GM12878 (cell line): ENCODE measurements around the gene ACVR1B.
A peak's percentile ranks its signal among the peaks of the same experiment; 100 is the strongest.

Experiments
- E2F4 ChIP-seq: IDR thresholded peaks from 2 replicates; pipeline ENCODE4 v1.6.1; 2012; ENCODE audit warnings: low read depth, low read length, improper control_type of control experiment
- SRF ChIP-seq, 2 experiments: IDR thresholded peaks; 2 replicates each; pipeline ENCODE4 v1.6.1; 2011; ENCODE audit warnings: low read depth in 2 of 2, low read length in 2 of 2, mild to moderate bottlenecking in 1 of 2, moderate library complexity in 1 of 2

GRCh38 chr12:52023182-52023975, 71.9 kb downstream of the ACVR1B start:
- TF ChIP-seq E2F4 (no peak), SRF (IDR thresholded peaks at IDR 0.05; ENCODE audit: low read depth in 2 of 2, low read length in 2 of 2) (0 out of 4 replicates have a peak, but pooled peaks of 1 of the 2 experiments have one; percentile 23)
